Stimulated activated CD8-positive, alpha-beta memory T cell treated with anti-CD3 and anti-CD28 coated beads, Interleukin-7, amount 100 ng/mL, for 1 hour (primary cell): ENCODE results near the gene PDZRN4.
"Not testable (repeated sequence)": the region's sequence is repeated elsewhere in the genome, so short reads cannot be mapped to it uniquely, and the experiment has no call there.

Experiments used
- DNase-seq, 2 donors: peaks; one replicate each; pipeline ENCODE4 v3.0.0-alpha.2; 2020; ENCODE audit warnings: low read depth in 2 of 2

The PDZRN4 gene

GRCh38 chr12:41510470-41510869 lies 322.4 kb downstream of the PDZRN4 start:
- DNase-seq = no peak

- DNase-seq = no peak
Measured at GRCh38 chr12:41511247-41511646, 323.1 kb downstream of the PDZRN4 start.

- no peak for DNase-seq
Measured at GRCh38 chr12:41512497-41512896, 324.4 kb downstream of the PDZRN4 start.

DNA sequence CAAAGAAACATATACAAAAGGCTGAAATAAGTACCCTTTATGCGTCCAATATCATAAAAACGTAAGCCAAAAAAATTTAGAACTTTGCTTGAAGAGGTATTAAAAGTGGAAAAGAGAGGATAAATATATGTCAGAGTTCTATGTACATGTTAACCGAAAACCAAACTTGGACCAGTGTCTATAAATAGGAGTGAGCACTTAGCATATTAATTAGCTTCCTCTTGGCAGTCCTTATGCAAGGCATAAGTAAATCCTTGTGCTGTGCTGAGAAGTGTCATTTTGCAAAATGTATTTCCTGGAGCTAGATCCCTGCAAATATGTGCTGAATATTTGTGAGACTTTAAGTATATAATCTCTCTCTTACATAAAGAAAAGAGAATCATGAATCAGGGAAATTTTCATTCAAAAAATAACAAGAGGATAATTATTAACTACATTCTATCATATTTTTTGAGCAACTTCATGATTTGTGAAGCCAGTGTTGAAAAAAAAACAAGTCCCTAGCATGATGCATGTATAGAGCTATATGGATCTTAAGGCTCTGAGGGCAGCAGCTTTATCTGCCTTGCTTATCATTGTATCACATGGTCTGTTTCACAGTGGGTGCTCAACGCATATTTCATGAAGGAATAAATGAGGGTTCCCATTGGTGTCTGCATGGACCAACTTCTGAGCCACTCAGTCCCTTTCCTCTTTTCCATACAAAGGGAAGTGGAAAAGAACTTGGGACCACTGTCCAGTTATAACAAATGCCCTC lies 326.1 kb downstream of the PDZRN4 start:
- DNase-seq = no peak

DNA sequence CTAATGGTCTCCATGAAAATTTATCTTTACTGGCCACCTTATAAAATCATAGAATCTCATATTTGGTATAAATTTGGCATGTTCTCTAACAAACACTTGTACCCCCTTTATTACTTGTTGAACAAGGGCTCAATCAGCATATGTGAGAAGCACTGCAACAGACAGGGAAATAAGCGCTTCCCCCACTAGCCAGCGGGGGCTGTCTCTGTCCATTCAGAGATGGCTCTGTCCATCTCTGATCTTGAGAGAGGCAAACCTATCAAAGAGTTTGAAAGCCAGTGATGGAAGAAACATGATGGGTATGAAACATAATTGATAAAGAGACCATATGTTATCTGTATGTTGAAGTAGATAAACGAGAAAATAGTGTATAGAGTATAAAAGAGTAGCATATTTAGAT lies 326.8 kb downstream of the PDZRN4 start:
- DNase-seq = no peak

- no peak for DNase-seq
Measured at GRCh38 chr12:41515953-41516352, 327.8 kb downstream of the PDZRN4 start.

- no peak for DNase-seq
Measured at GRCh38 chr12:41520869-41521268, 332.7 kb downstream of the PDZRN4 start.

DNA sequence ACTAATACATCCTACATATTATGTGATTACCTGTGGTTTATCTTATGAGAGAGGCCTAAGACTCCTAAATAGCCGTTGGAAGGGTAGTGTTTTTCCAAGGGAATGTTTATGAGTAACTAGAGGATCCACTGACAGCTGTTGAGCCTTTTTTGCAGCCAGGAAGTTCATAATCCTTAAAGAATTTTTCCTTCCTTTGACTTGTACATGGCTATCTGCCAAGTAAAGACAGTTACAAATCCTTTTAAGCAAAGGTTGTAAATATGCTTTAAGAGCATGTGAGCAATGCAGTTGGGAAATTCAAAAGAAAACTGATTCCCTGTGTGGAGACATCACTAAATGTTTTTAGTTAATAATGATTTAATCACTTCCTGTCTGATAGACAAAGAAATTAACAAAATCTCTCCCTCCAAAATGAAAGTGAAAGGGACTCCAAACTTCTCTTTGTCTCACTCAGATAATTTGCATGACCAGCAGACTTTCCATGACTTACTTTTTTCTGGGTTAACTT lies 333.8 kb downstream of the PDZRN4 start:
- no peak for DNase-seq

DNA sequence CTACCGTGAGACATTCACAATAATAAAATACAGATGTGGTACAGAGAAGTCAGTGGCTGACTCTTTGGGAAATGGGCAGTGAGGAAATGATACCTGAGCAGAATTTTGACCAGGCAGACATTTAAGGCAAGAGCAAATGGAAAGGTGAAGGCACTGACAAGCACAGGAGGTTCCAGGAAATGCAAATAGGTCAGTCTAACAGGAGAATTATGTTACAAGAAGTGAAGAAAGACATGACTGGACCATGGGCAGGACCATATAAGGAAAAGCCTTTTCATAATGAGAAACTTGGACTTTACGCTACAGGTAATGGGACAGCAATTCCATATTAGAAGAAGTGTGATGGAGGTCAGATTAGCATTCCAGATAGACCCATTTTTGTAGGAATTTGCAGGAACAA lies 338.9 kb downstream of the PDZRN4 start:
- DNase-seq = no peak

- DNase-seq = no peak
Measured at GRCh38 chr12:41527534-41528116, 339.5 kb downstream of the PDZRN4 start.

- no peak for DNase-seq
Measured at GRCh38 chr12:41528874-41529273, 340.8 kb downstream of the PDZRN4 start.

- DNase-seq = no peak
Measured at GRCh38 chr12:41530441-41530840, 342.3 kb downstream of the PDZRN4 start.

DNA sequence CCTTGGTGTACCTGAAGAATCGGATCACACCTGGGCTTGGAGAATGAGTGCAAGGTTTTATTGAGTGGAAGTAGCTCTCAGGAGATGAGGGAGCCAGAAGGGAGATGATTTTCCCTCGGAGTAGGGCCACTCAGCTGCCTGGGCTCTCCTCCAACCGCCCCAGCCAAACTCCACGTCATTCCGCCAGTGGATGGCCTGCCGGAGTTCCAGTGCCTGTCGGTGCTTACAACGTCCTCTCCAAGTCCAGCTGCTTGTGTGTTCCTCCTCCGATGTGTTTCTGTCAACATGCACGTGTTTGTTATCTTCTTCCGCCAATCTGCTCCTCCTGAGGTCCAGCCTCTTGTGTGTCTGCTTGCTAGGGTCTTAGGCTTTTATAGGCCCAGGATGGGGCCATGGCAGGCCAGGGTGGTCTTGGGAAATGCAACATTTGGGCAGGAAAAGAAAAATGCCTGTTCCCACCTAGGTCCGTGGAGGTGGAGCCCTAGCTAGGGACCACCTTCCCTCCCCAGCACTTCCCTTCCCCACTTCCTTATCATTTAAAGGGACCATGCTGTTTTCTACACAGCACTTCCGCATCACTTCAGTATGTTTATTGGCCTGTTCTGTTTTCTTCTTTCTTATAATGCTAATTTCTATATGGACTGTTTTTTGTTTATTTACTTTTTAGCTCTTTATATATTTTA lies 343.2 kb downstream of the PDZRN4 start:
- DNase-seq = no peak

GRCh38 chr12:41532072-41532471 lies 344.0 kb downstream of the PDZRN4 start:
- no peak for DNase-seq

- no peak for DNase-seq
Measured at GRCh38 chr12:41536813-41537490, 348.8 kb downstream of the PDZRN4 start.

DNA sequence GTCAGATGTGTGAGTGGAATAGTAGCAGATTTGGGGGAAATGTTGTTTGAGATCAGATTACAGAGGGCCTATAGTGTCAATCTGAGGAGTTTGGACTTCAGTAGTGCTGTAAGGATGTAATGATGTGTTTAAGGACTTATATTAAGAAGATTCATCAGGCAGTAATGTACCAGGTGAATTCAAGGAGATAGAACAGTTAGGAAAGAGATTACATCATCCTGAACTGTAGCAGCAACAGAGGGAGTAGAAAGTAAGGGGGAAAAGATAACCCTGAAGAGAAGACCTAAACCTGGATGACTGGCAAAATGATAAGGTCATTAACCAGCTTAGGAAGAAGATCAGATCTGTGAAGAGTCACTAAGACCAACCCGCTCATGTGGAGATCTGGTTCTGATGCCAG lies 349.4 kb downstream of the PDZRN4 start:
- DNase-seq = no peak

GRCh38 chr12:41545761-41546160 lies 357.6 kb downstream of the PDZRN4 start:
- no peak for DNase-seq

DNA sequence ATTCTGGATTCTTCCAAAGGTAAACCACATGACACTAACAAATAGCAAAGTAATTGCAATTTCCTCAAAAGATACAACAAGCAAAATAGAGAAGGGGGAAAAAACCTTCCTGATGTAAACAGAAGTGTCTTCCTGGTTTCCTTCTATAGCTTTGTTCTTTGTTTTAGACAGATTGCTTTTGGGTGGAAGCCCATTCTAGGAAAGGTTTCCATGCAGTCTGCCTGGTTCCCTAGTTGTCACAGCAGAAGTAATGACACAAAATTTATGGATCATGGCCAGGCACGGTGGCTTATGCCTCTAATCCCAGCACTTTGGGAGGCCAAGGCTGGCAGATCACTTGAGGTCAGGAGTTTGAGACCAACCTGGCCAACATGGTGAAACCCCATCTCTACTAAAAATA lies 359.0 kb downstream of the PDZRN4 start:
- DNase-seq = not testable (repeated sequence)

GRCh38 chr12:41548926-41549325 lies 360.8 kb downstream of the PDZRN4 start:
- DNase-seq = no peak

DNA sequence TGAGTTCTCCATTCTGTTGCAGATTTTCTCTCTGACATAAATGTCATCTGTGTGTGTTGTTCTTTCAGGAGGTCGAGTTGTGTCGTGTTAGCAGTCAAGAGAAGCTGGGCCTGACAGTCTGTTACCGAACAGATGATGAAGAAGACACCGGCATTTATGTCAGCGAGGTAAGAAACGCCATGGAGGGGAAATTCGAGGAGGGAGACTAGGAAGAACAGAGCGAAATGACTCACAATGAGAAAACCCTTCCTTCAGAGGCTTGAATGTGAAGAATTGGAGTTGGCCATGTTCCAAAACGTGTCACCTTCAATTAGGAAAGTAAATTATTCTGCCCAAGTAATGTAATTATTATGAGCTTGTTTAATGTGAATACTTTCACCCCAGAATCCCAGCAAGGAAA lies 364.5 kb downstream of the PDZRN4 start:
- DNase-seq = no peak

DNA sequence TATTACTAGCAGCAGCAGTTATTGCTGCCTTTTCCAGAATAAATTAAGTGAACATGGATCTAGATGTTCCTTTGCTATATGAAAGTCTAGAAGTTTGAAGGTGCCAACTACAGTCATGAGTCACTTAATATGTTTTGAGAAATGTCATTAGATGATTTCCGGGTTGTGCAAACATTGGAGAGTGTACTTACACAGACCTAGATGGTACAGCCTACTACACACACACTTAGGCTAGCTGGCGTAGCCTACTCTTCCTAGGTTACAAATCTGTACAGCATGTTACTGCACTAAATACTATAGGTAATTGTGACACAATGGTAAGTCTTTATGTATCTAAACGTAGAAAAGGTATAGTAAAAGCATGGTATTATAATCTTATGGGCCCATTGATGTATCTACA lies 368.1 kb downstream of the PDZRN4 start:
- no peak for DNase-seq

DNA sequence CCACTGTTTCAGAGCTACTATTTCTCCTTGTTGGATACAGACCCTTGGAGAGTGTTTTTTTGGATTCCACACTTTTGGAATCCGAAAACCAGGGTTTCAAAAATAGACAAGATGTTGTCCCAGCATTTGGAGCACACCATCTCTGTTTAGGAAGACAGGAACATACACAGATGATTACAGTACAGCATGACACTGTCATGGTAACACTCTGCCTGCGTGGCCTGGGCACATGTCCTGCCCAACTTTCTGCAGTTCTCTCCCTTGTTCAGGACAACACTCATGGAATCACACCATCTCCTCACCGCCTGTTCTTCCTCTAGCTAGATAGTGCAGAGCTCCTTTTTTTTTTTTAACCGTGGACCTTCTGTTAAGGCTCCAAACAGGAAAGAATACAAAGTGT lies 369.2 kb downstream of the PDZRN4 start:
- DNase-seq = no peak
